Midbrain (tissue), 1 donor: Measurements from ENCODE around the gene ADGRL4.
"Not testable (repeated sequence)": the region's sequence is repeated elsewhere in the genome, so short reads cannot be mapped to it uniquely, and the experiment has no call there.

Source experiments
- DNase-seq: peaks from one replicate; lab custom pipeline; 2025; lab: John Stamatoyannopoulos, UW

ADGRL4 gene

DNA sequence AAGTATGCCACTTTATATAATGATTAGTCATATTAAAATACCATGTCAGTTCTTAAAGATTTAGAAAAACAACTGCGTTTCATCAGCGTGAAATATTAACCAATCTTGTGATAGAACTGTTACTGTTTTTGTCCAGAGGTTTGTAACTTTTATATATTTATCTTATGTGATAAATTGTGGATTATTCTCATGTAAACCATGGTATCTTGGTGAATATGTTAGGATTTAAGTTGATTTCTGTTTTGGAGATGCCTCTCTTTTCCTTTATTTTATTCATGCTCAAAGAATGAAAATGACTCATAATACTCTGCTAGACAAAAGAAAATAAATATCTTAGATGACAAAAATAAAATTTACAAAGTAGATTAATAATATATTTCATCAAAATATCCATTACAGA is 88.4 kb downstream of the ADGRL4 start:
- DNase-seq = no peak

DNA sequence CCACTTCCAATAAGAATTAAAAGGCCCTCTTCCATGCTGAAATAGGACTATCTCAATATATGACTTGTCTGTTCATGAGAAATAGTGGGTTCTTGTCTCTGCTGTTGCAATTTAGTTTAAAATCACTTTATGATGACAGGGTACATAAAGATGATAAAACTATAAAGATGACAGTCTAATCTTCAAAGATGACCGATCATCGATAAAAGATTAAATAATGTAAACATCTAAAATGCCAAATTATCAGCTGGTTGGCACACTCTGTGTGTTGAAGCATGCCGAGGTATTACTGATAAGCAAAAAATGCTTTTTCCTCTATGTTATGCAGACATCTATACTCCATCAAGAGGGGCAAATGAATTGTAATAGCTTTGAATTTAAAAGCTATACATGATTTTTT is 89.5 kb downstream of the ADGRL4 start:
- DNase-seq = no peak

- DNase-seq = no peak
Measured at GRCh38 chr1:78913950-78914349, 92.6 kb downstream of the ADGRL4 start.

GRCh38 chr1:78911956-78912880 is 94.3 kb downstream of the ADGRL4 start:
- no peak for DNase-seq

- no peak for DNase-seq
Measured at GRCh38 chr1:78902641-78903040, 103.9 kb downstream of the ADGRL4 start.

GRCh38 chr1:78894811-78895210 is 111.7 kb downstream of the ADGRL4 start:
- DNase-seq = no peak

- no peak for DNase-seq
Measured at GRCh38 chr1:78892260-78892840, 114.2 kb downstream of the ADGRL4 start.

DNA sequence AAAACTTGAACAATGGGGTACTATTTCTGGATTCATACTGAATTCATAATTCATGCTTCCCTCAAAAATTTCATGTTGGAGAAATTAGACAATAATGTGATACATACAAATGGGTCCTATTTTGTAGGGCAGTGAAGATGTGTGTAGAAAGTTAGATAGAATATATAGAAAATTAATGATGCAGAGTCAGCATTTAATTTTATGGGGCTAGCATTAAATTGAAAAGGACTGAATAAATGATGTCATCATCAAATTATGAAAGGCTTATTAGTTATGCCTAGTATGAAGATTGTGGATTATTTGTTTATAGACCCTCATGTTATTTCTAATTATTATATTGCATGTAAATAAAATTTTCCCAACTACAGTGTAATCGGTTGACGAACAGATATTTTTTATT is 119.1 kb downstream of the ADGRL4 start:
- DNase-seq = no peak

- no peak for DNase-seq
Measured at GRCh38 chr1:78884685-78885452, 121.7 kb downstream of the ADGRL4 start.

DNA sequence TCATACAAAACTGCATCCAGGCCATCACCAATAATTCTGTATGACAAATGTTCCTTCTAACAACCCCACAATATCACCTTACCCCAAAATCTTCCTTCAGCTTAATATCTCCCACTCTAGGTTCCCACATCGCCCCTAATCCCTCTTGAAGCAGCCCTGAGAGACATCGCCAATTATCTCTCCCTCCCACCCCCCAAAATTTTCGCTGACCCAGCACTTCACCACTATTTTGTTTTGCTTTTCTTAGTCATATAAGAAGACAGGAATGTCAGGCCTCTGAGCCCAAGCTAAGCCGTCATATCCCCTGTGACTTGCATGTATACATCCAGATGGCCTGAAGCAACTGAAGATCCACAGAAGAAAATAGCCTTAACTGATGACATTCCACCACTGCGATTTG is 126.3 kb downstream of the ADGRL4 start:
- DNase-seq = no peak

DNA sequence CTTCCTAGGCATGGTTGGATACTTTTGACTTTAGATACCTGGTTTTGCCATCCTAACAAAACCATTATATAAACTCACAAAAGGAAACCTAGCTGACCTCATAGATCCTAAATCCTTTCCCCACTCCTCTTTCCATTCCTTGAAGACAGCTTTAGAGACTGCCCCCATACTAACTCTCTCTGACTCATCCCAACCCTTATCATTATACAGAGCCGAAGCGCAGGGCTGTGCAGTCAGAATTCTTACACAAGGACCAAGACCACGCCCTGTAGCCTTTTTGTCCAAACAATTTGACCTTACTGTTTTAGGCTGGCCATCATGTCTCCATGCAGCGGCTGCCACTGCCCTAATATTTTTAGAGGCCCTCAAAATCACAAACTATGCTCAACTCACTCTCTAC is 130.5 kb downstream of the ADGRL4 start:
- DNase-seq = not testable (repeated sequence)

DNA sequence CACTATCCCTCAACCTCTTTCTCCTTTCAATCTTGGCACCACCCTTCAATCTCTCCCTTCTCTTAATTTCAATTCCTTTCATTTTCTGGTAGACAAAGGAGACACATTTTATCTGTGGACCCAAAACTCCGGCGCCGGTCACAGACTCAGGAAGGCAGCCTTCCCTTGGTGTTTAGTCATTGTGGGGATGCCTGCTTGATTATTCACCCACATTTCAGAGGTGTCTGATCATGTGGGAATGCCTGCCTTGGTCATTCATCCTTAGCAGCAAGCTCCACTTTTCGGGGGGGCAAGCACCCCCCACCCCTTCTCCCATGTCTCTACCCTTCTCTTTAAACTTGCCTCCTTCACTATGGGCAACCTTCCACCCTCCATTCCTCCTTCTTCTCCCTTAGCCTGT is 133.7 kb downstream of the ADGRL4 start:
- DNase-seq = not testable (repeated sequence)

- DNase-seq = no peak
Measured at GRCh38 chr1:78871249-78871648, 135.3 kb downstream of the ADGRL4 start.

DNA sequence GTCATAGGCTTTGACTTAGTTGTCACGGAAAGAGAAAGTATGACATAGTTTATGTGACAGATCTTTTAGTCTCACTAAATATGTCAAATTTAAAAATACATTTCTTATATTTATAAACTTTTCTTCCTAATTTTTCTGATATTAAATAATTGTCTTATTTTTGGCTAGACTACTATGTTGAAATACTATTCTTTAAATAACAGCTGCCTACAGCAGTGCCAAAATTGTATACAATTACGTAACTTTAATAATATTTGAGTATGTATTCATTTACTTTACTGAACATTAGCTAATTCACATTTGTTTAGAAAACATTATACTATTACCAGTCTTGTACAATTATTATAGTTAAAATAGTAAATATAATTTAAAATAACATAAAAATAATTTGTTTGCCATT is 137.4 kb downstream of the ADGRL4 start:
- DNase-seq = no peak

GRCh38 chr1:78864175-78864574 is 142.4 kb downstream of the ADGRL4 start:
- DNase-seq = no peak

DNA sequence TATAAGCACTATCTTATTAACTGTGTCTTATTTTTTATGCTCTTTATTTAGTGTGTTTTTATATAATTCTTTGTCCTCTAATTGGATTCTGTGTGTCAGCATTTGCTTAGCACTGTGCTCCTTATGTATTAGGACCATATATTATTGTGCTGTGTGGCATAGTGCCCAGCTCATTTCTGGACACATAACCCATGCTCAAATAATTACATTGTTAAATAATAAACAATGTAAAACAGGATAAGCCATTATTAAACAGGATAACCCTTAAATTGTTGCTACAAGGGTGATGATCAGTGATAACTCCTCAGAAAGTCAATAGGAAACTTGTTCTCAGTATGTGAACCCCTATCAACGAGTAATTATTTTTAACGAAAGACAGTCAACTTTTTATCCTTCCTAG is 150.4 kb downstream of the ADGRL4 start:
- DNase-seq = no peak

DNA sequence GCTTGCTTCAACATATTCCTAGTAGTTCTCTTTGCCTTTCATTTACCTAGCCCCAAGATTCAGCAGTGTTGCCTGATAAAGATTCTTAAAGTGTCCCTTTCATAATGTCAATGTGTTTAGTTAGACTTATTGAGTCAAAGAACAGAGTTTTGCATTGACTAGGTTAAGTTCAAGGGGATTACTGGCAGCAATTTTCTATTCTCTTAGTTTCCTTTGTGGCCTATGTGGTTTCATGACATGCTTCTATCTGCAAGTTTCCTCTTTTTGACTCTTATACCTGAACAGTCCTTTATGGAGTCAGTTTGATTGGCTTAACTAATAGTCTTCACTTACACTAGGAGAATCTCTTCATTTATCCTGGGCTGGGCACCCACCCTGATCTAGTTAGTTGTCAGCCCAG is 151.3 kb downstream of the ADGRL4 start:
- no peak for DNase-seq

- no peak for DNase-seq
Measured at GRCh38 chr1:78854556-78854955, 152.0 kb downstream of the ADGRL4 start.

DNA sequence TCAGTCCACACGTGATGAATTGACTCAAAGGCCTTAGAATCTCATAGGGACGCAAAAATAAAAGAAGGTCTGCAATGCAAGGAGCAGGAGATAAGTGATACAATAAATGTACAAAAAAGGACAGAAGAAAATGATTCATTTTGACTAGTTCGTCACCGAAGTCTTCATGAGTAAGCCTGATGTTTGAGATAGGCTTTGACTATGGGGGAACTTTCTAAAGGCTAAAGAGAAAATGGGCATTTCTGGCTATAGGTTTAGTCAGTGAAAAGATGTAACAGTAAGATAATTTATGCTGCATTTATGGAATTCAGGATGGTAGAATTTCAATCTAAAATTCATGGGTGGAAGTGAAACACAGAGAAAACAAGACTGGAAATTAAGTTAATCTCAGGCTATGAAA is 163.0 kb downstream of the ADGRL4 start:
- DNase-seq = no peak

- DNase-seq = no peak
Measured at GRCh38 chr1:78843111-78843510, 163.4 kb downstream of the ADGRL4 start.

GRCh38 chr1:78840453-78841271 is 165.9 kb downstream of the ADGRL4 start:
- peak; percentile 1 for DNase-seq
